C4-2B (cell line): ENCODE data around the gene RRP12.

Experiments
- H3K27ac ChIP-seq: fragments of 450-650 bp; 2 replicates; pipeline ENCODE4 v1.5.1; 2017
- CTCF ChIP-seq: fragments of 450-650 bp; conservative IDR thresholded peaks from 2 replicates; pipeline ENCODE4 v1.5.1; 2017; ENCODE audit warnings: mild to moderate bottlenecking
- ZFX ChIP-seq: fragments of 450-650 bp; IDR thresholded peaks from 2 replicates; pipeline ENCODE4 v1.6.1; 2017

Gene RRP12

DNA sequence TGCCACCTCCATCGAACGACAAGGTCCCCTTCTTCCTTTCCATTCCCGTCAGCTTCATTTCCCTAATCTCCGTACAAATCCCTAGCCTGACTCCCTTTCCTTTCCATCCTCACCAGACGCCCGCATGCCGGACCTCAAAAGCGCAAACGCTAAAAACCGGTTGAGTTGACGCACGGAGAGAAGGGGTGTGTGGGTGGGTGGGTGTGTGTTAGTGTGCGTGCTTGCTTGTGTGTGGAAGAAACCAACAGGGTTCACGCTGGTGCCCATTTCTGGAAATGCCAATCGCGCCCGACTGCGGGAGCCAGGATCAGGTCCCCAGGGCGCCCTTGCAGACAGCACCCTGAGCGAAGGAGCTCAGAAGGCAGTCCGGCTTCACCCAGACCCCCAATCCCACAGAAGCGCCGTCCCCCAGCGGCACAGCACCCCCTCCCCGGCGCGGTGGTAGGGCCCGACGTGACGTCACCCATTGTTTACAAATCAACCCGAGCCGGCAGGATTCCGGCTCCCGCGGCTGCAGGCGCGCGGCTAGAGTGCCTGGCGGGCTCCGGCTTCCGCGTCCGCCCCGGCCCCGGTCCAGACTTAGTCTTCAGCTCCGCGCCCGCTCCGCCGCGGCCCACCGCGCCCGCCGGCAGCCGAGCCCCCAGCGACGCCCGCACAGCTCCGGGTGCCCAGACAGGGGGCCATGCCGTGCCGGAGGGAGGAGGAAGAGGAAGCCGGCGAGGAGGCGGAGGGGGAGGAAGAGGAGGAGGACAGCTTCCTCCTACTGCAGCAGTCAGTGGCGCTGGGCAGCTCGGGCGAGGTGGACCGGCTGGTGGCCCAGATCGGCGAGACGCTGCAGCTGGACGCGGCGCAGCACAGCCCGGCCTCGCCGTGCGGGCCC, 82.1 kb downstream of the RRP12 start, which contains the start of gene FRAT1:
Gene FRAT1, plus strand, starts transcription at position 500 of the 880 bp plus-strand sequence. Its CDS starts 183 bp downstream, at position 683.
- peak within 1 kb of the TSS; percentile 97 for H3K27ac ChIP-seq
- TF ChIP-seq CTCF: no peak
- TF ChIP-seq ZFX: no peak

- no peak overlapping the region for H3K27ac ChIP-seq
- TF ChIP-seq CTCF (no peak), ZFX (no peak)
Measured at GRCh38 chr10:97314671-97315070, 86.5 kb downstream of the RRP12 start.

DNA sequence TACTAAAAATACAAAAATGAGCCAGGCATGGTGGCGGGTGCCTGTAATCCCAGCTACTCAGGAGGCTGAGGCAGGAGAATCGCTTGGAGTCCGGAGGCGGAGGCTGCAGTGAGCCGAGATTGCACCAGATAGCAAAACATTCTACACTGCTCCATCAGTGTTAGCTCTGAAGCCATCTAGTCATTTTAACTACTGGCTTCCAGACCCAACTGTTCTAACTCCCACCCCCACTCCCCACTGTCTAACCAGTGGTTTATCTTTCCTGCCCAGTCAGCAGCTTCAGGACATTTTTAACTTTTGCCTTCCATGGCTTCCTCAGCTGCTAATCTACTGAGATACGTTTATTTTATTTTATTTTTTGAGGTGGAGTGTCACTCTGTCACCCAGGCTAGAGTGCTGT, 88.2 kb downstream of the RRP12 start:
- no peak overlapping the region for H3K27ac ChIP-seq
- TF ChIP-seq ZFX (no peak), CTCF (no peak)

GRCh38 chr10:97311111-97311626, 90.0 kb downstream of the RRP12 start:
- H3K27ac ChIP-seq: no peak overlapping the region
- TF ChIP-seq ZFX: no peak
- TF ChIP-seq CTCF: no peak

DNA sequence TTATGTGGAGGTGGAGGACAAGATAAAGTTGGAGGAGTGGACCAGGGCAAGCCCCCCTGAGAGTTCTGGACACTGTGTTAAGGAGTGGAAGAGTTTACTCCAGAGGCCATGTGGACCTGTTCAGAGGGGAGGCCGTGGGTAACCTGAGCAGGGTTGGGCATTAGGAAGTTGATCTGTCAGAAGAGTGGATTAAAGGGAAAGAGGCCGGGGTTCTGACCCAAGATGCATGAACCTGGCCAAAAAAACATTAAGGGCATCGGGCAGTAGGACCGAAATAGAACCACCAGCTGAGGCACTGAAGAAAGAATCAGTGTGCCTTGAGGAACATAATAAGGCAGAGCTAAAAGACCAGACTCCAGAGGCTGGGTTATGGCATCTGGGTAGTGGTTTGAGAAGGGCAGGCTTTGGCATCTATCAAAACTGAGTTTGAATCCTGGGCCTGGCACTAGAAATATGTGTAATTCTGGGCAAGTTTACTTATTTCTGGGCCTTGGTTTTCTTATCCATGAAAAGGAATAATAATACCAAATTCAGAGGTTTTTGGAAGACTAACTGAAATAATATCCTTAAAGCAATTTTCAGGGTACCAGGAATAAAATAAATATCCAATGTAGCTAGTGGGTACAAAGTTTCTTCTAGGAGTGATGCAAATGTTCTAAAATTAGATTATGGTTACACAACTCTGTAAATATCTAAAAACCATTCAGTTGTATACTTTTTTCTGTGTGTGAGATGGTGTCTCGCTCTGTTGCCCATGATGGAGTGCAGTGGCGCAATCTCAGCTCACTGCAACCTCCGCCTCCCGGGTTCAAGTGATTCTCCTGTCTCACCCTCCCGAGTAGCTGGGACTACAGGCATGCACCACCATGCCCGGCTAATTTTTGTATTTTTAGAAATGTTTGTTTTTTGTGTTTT, 93.0 kb downstream of the RRP12 start:
- TF ChIP-seq ZFX: no peak
- no peak overlapping the region for H3K27ac ChIP-seq

GRCh38 chr10:97307441-97307840, 93.7 kb downstream of the RRP12 start:
- no peak overlapping the region for H3K27ac ChIP-seq
- TF ChIP-seq ZFX (no peak), CTCF (no peak)
